HG02571 (cell line): ENCODE measurements around the gene PEX5L.
A peak's percentile ranks its signal among the peaks of the same experiment; 100 is the strongest.

ENCODE experiments used
- ATAC-seq: cut with Tn5 transposase; IDR thresholded peaks from one replicate; pipeline ENCODE4 v1.9.1; 2021; ENCODE audit warnings: mild to moderate bottlenecking, moderate library complexity; ENCODE audit not compliant: unreplicated experiment

Gene PEX5L

GRCh38 chr3:179957264-179957845 lies 79.4 kb downstream of the PEX5L start:
- peak; percentile 30 for ATAC-seq

- ATAC-seq = peak; percentile 86
These were observed 80.3 kb downstream of the PEX5L start for GRCh38 chr3:179956416-179956830.

GRCh38 chr3:179955809-179956208 lies 80.9 kb downstream of the PEX5L start:
- ATAC-seq = no peak

GRCh38 chr3:179955286-179955685 lies 81.5 kb downstream of the PEX5L start:
- ATAC-seq = no peak

- ATAC-seq = no peak
These were observed 82.5 kb downstream of the PEX5L start for GRCh38 chr3:179953993-179954870.

- ATAC-seq = no peak
These were observed 85.9 kb downstream of the PEX5L start for GRCh38 chr3:179950840-179951239.

- ATAC-seq = peak; percentile 7
These were observed 86.9 kb downstream of the PEX5L start for GRCh38 chr3:179949869-179950268.

GRCh38 chr3:179949412-179949811 lies 87.3 kb downstream of the PEX5L start:
- ATAC-seq = peak; percentile 99

- ATAC-seq = no peak
These were observed 88.0 kb downstream of the PEX5L start for GRCh38 chr3:179948740-179949139.

GRCh38 chr3:179945569-179945968 lies 91.2 kb downstream of the PEX5L start:
- no peak for ATAC-seq

- ATAC-seq = no peak
These were observed 93.4 kb downstream of the PEX5L start for GRCh38 chr3:179943117-179943880.

- ATAC-seq = peak; percentile 22
These were observed 94.1 kb downstream of the PEX5L start for GRCh38 chr3:179942553-179943075.

GRCh38 chr3:179935710-179936109 lies 101.0 kb downstream of the PEX5L start:
- ATAC-seq = no peak

GRCh38 chr3:179933914-179934313 lies 102.8 kb downstream of the PEX5L start:
- no peak for ATAC-seq

GRCh38 chr3:179933080-179933479 lies 103.7 kb downstream of the PEX5L start:
- ATAC-seq = no peak

- no peak for ATAC-seq
These were observed 104.1 kb downstream of the PEX5L start for GRCh38 chr3:179932674-179933073.

- ATAC-seq = no peak
These were observed 107.6 kb downstream of the PEX5L start for GRCh38 chr3:179929091-179929529.

- ATAC-seq = no peak
These were observed 109.5 kb downstream of the PEX5L start for GRCh38 chr3:179927191-179927590.

GRCh38 chr3:179921951-179922350 lies 114.8 kb downstream of the PEX5L start:
- ATAC-seq = no peak

- peak; percentile 84 for ATAC-seq
These were observed 115.2 kb downstream of the PEX5L start for GRCh38 chr3:179921500-179921899.

GRCh38 chr3:179907784-179908482 lies 128.8 kb downstream of the PEX5L start:
- ATAC-seq = no peak
